ENCODE measurements around the gene RAB3B.
"Not testable (repeated sequence)": the region's sequence is repeated elsewhere in the genome, so short reads cannot be mapped to it uniquely, and the experiment has no call there.

DNA sequence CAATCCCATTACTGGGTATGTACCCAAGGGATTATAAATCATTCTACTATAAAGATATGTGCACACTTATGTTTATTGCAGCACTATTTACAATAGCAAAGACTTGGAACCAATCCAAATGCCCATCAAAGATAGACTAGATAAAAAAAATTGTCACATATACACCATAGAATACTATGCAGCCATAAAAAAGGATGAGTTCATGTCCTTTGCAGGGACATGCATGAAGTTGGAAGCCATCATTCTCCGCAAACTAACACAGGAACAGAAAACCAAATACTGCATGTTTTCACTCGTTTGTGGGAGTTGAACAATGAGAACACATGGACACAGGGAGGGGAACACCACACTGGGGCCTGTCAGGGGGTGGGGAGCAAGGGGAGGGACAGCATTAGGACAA is 95.8 kb downstream of the RAB3B start:
- TF ChIP-seq POLR2AphosphoS5 (IDR thresholded peaks at IDR 0.05; ENCODE audit: borderline replicate concordance, low read depth, low read length); EZH2 (IDR thresholded peaks at IDR 0.05): not testable (repeated sequence)

Data from SK-N-MC (cell line).